GM19239 (cell line): ENCODE results near the gene CCDC33.

ENCODE experiments used
- DNase-seq: peaks from one replicate; pipeline ENCODE4 v3.0.0; 2011; ENCODE audit warnings: low spot score; ENCODE audit not compliant: insufficient read length
- FAIRE-seq: peaks from 2 replicates; lab custom pipeline; 2011; peaks lifted over from hg19 to GRCh38; lab: Jason Lieb, UNC

Gene CCDC33

DNA sequence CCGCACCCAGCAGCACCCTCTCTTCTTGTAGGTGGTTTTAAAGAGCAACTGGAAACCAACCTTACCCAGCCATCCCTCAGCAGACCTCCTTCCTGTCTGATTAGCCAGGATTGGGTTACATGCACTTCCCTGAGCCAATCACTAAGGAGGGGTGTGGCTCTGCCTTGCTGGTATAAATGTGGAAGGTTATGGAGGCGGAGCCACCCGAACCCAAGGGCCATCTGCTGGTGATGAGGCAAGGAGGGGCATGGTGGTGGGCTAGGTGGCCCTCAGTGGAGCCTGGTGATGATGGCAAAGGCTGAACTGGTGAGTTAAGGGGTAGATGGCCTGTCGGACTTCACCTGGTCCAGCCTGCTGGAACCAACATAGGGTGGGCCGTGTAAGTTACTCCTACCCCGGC, 39.8 kb downstream of the CCDC33 start:
- FAIRE-seq: no peak
- no peak for DNase-seq

DNA sequence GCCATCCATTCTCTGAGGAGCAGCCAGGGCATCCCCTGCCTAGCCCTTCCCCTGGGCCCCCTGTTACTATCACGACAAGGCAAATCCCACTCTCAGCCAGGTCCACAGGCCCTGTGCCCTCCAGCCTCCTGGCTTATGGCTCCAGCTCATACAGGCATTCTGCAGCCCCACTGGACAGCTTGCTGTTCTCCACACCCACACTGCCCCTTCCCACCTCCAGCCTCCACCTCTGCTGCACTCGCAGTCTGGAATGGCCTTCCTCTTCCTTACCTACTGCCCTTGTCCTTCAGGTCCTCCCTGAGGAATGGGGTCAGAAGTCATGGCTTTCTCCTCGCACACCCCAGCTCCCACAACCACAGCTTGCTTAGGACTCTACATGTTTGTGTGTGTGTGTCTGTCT, 40.4 kb downstream of the CCDC33 start:
- FAIRE-seq: no peak
- no peak for DNase-seq

DNA sequence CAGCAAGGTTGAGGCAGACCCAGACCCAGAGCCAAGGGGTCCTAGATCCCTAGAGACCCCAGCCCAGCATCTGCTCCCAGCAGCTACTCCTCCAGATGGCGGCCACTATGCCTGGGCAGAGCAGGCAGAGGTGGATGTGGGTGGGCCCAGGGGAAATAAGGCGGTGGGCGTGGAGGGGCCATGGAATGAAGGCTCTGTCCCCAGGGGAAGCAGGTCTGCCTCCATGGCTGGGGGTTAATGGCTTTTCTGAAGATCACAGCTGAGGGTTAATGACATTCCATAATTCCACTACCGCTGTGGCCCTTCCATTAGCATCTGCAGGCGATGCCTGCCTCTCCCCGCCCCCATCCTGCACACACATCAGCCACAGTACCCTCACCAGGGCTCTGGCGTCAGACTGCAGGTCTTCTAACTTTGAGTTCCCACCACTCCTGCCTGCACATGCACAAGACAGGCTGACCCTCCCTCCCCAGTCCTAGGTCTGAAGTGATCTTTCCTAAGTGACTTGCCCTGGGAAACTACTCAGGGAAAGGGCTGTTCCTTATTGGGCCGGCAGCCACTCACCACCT, 41.2 kb downstream of the CCDC33 start:
- FAIRE-seq (no peak), DNase-seq (no peak)

DNA sequence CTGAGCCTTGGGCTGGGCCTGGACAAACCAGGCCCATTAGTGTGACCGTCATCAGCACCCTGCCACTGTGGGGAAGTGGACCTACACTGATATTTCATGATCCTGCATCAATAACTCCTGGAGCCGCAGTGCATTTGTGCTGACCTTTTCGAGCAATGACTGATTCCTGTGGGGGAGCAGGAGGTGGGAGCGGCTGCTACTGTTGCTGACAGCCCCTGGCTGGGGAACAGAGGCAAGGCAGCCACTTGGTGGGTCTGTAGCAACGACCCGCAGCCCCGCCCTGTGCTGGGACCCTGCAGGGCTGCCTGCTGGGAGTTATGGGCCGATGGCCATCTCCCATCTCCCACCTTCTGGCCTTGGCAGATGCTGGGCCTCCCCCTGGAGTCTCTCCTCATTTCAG, 42.1 kb downstream of the CCDC33 start:
- DNase-seq: no peak
- FAIRE-seq: no peak

DNA sequence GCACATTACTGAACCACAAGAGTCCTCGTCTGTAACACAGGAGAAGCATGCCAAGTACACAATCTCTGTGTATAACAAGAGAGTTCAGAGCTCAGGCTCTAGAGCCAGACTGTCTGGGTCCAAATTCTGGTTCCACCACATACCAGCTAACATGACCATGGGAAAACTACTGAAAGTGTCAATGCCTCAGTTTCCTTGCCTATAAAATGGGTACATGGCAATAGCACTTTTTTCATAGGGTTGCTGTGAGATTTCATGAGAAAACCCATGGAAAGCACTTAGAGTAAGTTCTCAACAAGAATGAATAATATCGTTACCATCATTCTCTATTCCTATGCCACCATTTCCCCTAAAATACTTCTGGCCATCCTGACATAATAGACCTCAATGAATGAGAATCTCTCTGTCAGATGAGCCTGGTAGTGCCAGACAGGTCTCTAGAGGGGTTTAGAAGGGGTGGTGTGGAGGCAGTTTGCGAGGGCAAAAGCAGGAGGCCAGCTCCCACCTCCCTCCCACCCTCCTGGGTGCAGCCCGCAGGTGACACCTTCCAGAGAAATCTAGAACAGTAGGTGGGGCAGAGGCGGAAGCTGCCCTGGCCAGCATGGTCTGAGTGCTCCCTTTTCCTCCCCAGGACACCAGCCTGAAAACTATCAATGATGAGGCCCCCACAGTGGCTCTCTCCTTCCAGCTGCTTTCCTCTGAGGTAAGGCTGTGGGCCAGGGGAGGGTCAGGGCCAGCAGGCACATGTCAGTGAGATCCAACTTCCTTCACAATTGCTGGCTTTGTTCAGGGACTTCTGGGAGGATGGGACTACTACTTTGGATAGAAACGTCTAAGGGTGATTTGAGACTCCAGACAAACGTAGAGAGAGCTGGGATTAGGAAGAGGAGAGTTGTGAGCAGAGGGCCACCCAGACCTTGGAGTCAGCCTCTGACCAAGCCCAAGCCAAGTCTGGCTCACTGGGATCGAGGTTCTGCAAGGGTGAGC, 45.3 kb downstream of the CCDC33 start:
- no peak for DNase-seq

DNA sequence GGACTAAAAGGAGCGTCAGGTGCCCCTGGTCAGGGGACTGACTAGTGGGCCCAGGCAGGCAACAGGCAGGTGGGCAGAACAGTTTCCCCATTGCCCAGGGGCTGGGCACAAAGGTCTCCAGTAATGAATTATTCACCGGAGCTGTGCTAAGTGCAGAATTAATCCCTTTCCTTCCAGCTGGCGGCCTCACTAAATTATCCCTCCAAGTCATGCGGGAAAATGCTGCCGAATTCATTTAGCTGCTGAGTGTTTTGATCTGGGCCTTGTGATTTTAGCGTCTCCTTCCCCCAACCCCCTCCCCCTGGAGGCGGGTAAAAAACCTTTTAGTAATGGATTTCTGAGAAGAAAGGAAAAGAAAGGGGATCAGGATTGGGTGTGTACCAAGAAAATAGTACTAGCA, 47.2 kb downstream of the CCDC33 start:
- FAIRE-seq: no peak
- DNase-seq: no peak

More for the DNA sequence above, 45.3 kb downstream of the CCDC33 start:
- FAIRE-seq: no peak

DNA sequence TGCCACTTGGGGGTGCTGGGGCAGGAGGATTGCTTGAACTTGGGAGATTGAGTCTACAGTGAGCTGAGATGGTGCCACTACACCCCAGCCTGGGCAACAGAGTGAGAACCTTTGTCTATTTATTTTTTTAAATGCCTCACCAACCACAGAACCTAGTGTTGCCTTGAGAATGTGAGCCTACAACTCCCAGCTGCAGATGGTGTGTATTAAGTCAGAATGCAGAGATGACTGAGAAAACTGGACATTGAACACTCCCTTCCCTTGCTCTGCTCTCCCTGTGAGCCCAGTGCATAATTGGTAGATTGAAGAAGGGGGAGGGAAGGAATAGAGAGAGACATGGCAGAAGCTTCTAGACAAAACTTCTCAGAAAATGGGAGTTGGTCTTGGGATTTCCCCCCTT, 53.5 kb downstream of the CCDC33 start:
- no peak for FAIRE-seq

DNA sequence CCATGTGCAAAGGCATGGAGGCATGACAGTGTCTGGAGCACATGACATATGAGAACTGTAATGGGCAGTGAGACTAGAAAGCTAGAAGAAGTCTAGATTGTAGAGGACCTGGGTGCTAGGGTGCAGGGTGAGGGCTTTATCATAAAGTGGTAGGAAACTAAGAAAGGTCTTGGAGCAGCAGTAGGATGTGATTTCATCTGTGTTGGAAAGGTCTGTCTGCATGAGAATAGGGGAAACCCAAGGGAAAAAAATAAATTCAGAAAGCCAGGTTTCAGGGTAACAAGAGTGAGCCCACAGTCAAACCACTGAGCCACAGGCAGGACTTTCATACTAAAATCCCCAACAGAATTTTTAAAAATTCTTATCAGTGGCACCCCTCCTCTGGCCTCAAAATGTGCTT, 54.5 kb downstream of the CCDC33 start:
- DNase-seq (no peak), FAIRE-seq (no peak)

More for the DNA sequence above, 53.5 kb downstream of the CCDC33 start:
- DNase-seq: no peak

DNA sequence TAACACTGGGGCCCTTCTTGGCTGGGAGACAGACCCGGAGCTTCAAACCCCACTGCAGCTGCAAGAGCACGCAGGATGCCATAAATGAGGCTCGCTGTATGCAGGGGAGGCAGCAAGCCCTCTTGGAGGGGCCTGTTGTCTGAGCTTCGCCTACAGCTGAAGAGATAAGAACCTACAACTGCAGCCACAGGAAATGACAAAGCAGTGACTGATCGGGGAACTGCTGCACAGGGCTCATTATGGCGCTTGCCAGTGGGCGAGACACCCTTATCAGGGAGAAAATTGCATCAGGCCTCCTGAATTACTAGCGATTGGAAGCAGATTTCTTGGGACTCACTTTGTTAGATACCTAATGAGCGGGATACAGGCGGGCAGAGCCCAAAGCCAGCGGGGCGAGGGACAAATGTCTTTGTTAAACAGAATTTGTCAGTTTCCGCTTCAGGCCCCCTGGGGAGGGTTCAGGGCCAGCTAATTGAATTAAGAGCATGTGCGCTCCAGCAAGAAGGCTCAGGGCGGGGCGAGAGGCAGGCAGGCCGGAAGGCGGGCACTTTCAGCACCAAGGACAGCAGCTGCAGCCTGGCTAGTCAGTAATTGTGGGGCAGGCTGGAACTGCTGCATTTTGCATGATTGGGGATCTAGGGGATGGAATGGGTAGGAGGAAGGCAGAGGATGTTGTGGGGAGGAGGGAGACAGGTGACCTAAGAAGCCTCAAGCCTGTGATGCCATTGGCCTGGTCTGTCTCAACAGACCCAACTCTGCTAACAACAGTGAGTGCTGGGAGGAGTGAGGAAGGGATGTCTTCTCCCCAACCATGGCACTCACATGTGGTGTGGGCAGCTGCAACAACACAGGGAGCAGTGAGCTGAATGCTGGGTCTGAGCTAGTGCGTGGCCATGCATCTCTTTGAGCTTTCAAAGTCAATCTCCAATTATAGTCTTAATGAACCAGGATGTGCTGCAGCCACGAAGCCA, 55.3 kb downstream of the CCDC33 start:
- FAIRE-seq (peak; percentile 89), DNase-seq (peak; percentile 86)

DNA sequence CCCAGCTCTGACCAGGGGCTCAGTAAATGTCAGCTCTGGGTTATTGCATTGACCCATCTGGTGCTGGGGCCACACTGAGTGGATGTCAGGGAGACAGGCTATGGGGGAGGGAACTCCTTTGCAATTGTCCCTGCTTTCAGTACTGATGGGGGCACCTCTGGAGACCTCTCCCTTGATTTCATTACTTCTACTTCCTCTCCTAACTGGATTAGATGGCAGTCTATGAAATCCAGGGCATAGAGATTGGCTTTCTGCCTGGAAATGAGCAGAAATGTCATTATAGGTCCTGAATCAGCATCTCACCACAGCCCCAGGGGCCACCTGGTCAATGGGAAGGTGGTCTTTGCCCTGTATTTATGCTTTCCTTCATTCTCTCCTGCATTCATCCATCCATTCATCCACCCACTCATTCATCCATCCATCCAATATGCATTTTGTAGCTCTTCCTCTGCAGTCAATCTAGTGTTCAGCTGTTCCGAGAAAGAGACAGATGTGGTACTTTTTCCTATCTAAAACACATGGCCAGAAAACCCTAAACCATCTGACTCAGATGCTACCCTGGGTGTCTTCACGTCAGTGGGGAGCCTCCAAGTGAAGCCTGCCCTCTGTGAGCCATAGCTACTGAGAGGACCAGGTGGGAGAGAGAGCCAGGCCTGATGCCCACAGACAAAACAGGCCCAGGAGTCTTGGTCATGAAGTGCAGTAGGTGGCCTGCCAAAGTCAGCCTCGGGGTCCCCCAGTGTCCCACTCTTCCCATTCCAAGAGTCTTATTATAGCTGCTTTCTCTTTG, 57.1 kb downstream of the CCDC33 start:
- FAIRE-seq (no peak), DNase-seq (no peak)

DNA sequence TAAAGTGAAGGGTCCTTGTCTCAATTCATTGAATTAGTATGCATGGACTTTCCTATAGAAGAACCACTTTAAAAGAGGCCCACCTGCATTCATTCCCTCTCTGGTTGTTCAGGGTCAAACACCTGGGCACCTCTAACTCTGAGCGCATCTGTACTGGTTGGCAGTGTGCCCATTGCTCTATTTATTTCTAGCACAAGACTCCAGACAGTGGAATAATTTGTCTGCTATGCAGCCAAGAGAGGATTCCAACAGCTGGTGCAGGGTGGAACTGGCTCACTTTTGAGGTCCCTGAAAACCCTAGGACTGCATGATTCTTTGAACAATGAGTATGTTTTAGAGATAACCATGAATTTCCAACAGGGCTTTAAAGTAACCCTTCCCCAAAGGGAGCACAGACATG, 57.9 kb downstream of the CCDC33 start:
- FAIRE-seq (no peak), DNase-seq (no peak)

DNA sequence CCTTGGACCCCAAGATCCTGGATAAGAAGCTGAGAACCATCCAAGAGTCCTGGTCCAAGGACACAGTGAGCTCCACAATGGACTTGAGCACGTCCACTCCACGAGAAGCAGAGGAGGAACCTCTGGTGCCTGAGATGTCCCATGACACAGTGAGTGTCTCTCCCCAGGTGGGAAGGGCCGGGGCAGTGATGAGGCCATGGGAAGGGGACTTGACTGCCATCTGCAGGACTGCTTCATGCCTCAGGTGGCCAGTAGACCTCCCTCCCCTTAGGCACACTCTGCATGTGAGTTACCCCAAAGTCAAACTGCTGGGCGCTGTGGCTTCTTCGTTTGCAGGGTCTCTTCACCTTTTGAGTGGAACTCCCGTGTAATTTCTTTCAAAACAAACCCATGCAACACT, 59.7 kb downstream of the CCDC33 start:
- FAIRE-seq: no peak
- DNase-seq: no peak

DNA sequence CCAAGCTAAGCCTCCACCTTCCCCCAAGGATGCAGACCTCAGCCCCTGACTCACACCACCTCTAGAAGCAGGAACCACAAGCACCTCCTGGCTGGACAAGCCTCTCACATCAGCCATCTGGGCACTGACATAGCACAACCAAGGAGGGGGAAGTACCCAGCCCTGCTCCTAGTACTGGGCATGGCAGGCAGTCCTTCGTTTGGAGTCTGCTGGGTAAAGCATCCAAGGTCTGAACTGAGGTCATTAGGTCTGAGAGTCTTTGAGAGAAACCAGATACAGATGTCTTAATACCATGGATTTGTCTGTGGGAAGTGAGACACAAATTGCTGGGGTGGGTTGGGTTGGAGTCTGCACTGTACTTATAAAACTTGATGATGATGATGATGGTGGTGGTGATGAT, 61.8 kb downstream of the CCDC33 start:
- FAIRE-seq: no peak
- no peak for DNase-seq

DNA sequence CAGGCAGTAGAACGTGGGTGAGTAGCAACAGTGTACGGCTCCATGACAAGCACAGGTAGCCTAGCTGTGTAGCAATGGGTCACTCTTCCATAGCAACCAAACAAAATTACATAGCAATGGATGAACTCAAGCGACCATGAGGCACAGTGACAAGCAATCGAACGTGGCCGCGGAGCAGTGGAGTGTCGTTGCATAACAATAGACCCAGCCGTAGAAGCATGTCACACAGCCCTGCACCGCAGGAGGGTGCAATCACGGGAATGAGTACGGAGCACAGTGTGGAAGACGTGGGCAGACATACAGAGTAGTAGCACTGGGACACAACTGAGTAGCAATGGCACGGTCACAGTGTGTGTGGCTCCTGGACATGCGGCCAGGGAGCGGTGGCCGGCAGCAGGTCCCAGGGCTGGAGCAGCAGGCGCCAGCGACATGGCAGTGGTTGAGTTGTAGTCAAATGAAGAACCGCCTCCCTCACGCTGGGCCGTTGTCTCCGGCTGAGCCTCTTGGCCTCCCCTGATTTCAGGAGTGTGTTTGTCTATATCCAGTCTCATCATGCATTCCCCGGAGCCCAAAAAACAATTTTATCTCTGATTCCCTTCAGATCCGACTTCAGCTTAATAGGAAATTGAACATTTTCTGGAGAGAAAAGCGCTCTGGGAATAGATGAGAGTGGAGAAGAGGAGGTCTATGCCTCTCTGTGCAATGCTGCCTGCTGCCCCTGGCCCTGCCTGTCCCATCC, 64.1 kb downstream of the CCDC33 start:
- DNase-seq (no peak), FAIRE-seq (no peak)

DNA sequence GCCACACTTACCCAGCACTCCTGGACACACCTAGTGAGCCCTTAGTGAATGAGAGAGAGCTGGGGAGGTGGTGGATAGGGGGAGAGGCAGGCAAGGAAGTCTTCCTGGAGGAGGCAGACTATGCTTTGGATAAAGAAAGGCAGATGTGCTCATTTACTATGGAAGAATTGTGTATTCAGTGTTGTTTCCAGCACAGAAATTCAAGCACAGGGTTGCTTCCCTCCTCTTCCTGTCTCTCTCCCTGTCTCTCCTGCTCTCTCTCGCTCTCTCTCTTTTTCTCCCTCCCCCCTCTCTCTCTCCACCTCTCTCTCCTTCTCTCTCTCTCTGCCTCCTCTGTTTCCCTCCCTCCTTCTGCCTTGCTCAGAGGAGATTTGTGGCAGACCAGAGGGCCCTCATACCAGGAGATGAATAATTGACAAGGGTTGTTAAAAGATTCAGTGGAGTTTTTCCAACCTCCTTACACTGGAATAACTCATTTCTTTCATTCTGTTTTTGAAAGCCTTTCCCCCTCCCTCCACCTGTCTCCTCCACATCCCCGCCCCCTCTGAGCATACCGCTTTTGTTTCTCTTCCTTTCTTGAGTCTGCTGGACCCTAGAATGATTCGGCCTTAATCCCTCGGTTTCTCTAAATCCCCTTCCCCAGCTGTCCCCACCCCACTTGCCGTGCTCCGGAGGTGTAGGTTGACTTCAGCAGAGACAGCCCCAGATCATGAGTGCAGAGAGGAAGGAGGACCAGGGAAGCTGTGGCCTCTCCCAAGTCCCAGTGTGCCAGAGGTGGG, 65.6 kb downstream of the CCDC33 start:
- no peak for FAIRE-seq
- no peak for DNase-seq

DNA sequence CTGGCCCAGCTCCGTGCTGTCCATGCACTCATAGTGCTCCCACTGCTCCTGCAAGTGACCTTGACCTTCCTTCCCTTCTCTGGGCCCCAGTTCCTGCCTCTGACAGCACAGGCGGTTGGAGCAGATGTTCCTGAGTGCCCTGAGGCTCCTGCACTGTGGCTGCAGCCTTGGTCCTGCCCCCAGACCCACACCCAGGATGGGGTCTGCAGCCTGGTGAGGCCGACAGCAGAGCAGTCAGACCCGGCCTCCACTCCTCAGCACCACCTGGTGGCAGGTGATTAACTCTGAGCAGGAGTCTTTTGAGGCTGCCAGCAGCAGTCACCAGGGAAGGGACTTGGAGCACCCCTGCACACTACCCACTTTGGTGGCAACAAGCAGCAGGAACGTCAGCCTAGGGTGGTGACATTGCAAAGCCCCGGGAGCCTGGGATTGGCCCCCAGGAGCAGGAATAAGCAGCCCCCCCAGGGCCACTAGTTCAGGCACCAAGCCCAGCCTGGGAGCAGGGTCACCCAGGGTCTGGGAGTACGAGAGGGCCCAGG, 66.8 kb downstream of the CCDC33 start:
- DNase-seq (peak; percentile 56), FAIRE-seq (peak; percentile 45)

DNA sequence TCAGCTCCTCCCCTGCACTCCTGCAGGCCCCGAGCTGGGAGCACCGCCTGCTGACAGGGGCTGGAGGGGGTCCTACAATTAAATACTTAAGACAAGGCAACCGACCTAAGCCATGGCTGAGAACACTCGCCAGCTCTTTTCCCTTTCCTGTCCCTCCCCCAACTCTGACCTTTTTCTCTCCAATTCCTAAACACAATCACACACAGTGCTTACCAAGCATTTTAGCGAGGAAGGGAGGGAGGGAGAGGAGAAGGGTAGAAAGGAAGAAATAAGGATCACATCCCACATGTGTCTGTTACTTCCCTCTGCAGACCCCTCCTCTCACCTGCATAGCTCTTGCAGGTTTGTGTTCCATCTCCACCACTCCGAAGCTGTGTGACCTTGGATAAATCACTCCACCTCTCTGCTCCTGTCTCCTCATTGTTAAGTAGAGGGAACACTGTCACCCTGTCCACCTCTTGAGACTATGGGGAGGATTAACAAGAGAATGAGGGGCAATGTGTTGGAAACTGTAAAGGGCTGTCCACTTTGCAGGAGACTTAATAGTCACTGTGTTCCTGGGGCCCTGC, 67.7 kb downstream of the CCDC33 start:
- no peak for FAIRE-seq
- no peak for DNase-seq

DNA sequence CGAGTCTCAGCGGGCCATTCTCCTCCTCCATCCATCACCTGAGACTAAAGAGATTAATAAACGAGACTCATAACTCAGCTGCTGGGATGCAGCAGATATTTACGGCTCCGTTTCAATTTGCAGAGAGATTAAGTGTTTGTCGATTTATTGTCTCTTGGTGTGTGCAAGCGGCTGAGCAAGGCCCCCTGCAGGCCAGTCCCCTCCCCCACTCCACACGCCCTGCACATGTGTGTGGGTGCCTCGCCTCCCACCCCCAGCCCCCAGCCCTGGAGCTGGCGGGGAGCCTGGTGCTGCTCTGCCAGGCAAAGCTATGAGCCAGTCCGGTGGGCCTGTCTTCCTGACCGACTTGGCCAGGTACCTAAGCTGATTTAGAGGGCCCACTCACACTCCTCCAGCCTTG, 68.3 kb downstream of the CCDC33 start:
- DNase-seq (no peak), FAIRE-seq (no peak)
